T-helper 2 cell (primary cell): ENCODE data around the gene GPC1.

Experiments used
- DNase-seq, 5 experiments: peaks; one replicate each; pipeline versions ENCODE4 v3.0.0 to v3.0.0-alpha.2; 2012 to 2022

Gene GPC1

GRCh38 chr2:240513549-240514287 lies 78.3 kb downstream of the GPC1 start:
- DNase-seq: peak; percentile 64 to 82 (median 74)

DNA sequence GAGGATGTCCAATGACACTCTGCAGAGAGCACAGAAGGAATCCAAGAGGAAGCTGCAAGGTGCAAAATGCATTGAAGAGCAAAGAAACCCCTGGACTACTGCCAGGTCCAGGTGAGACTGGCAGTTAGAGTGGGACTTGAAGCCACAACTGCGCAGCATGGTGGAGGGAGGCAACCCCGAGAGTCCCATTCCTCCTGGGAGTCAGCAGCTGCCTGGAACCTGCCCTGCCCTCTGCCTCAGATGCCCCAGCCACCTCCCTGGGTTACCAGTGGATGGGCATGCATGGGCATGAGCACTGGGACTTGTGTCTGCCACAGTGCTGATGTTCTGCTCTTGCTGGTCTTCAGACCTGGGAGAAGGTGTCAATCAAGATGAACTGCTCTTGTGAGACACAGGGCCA lies 79.2 kb downstream of the GPC1 start:
- no peak for DNase-seq

DNA sequence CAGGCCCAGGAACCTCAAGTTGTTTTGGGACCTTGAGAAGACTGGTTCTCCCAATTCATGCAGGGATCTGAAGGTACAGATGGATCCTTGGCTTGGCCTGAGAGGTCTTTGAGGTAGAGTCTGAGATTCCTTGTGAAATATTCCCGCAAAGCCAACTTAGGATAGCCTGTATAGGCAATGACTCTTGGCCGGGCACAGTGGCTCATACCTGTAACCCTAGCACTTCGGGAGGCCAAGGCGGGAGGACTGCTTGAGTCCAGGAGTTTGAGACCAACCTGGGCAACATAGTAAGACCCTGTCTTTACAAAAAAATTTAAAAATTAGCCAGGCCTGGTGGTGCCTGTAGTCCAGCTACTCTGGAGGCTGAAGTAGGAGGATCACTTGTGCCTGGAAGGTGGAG lies 81.9 kb downstream of the GPC1 start:
- DNase-seq: no peak
